K562 (cell line): Measurements from ENCODE around the gene KCNAB1. TPM values are rescaled to one million over a fixed set of nuclear protein-coding genes. Genes with fewer than 3 reads are reported as not detected.

Experiments used
- ATAC-seq: fragments of 200-7000 bp; cut with Tn5 transposase; 3 replicates; pipeline ENCODE4 v1.9.1; 2020; ENCODE audit warnings: moderate library complexity
- BruUV-seq: library from RNA; stranded (reverse); fragments of 400-500 nt; replicated peaks from 2 replicates; lab custom pipeline; 2021; lab: Mats Ljungman, UMichigan
- CTCF ChIA-PET: fragments of 300-600 bp; formaldehyde crosslinking; extraction: SDS; loops from one replicate; lab custom pipeline; 2021; ENCODE audit warnings: low intra/inter-chr PET ratio; lab: Yijun Ruan, JAX
- POLR2A ChIA-PET: fragments of 300-600, 350-650 bp; sonication (Branson Sonifier 250); formaldehyde crosslinking; extraction: SDS; loops from one replicate; lab custom pipeline; 2021; ENCODE audit warnings: antibody characterized with exemption, inconsistent platforms; lab: Yijun Ruan, JAX
- DNase-seq, 4 experiments: peaks; one replicate each; pipeline versions ENCODE4 v3.0.0 to v3.0.0-alpha.2; 2011 to 2018; ENCODE audit warnings: low spot score in 3 of 4, mixed read lengths in 3 of 4; ENCODE audit errors: extremely low read depth in 1 of 4
- FAIRE-seq: peaks from 2 replicates; lab custom pipeline; 2011; peaks lifted over from hg19 to GRCh38; lab: Jason Lieb, UNC
- H2AFZ ChIP-seq: 2 replicates; pipeline ENCODE4 v1.6.0; 2011; ENCODE audit warnings: low read depth, low read length, control low read depth, inconsistent platforms
- H3K27ac ChIP-seq: fragments of 200-600 bp; 3 replicates; pipeline ENCODE4 v1.8.0; 2011; ENCODE audit warnings: low read depth, mild to moderate bottlenecking, control low read depth, inconsistent platforms, low read length, moderate library complexity, mixed read lengths; ENCODE audit errors: extremely low read depth
- H3K27me3 ChIP-seq, 2 experiments: fragments of 300-600 bp in 1 of 2; 2 replicates in 1 of 2; 3 replicates in 1 of 2; pipeline versions ENCODE4 v1.6.0 to v1.8.0; 2011; ENCODE audit warnings: inconsistent platforms in 2 of 2, low read length in 2 of 2, mild to moderate bottlenecking in 1 of 2, mixed read lengths in 1 of 2, moderate library complexity in 1 of 2; ENCODE audit not compliant: control insufficient read depth in 2 of 2, insufficient read depth in 2 of 2
- H3K36me3 ChIP-seq: fragments of 300-600 bp; 3 replicates; pipeline ENCODE4 v1.8.0; 2011; ENCODE audit warnings: mild to moderate bottlenecking, low read length, inconsistent platforms; ENCODE audit not compliant: control insufficient read depth, insufficient read depth
- H3K4me1 ChIP-seq, 2 experiments: fragments of 200-600 bp in 1 of 2; replicated peaks in 1 of 2; 2 replicates in 1 of 2; 3 replicates in 1 of 2; pipeline versions ENCODE4 v1.5.1 to v1.8.0; 2011; ENCODE audit warnings: inconsistent platforms in 2 of 2, low read length in 2 of 2, mild to moderate bottlenecking in 1 of 2, mixed read lengths in 1 of 2, moderate library complexity in 1 of 2; ENCODE audit not compliant: control insufficient read depth in 2 of 2, insufficient read depth in 2 of 2
- H3K4me2 ChIP-seq: 2 replicates; pipeline ENCODE4 v1.6.1; 2011; ENCODE audit warnings: low read length, control low read depth, inconsistent platforms, mixed read lengths; ENCODE audit not compliant: insufficient read depth
- H3K4me3 ChIP-seq: fragments of 200-600 bp; sonication (generic), shearing (Covaris generic); 2 replicates; pipeline ENCODE4 v1.5.1; 2016; ENCODE audit warnings: control low read depth, inconsistent platforms
- H3K79me2 ChIP-seq: fragments of 200-600 bp; 3 replicates; pipeline ENCODE4 v1.8.0; 2011; ENCODE audit warnings: low read length, inconsistent platforms; ENCODE audit not compliant: control insufficient read depth, insufficient read depth
- H3K9ac ChIP-seq, 2 experiments: 2 replicates each; pipeline versions ENCODE4 v1.6.0 to v1.6.1; 2011; ENCODE audit warnings: low read depth in 2 of 2, low read length in 2 of 2, control low read depth in 1 of 2, inconsistent platforms in 1 of 2, mild to moderate bottlenecking in 1 of 2, mixed read lengths in 1 of 2; ENCODE audit not compliant: insufficient read depth in 1 of 2
- H3K9me1 ChIP-seq: one replicate; pipeline ENCODE4 v1.6.0; 2011; ENCODE audit warnings: inconsistent platforms, mild to moderate bottlenecking, low read length, moderate library complexity; ENCODE audit not compliant: control insufficient read depth, insufficient read depth
- H3K9me3 ChIP-seq: replicated peaks from 2 replicates; pipeline ENCODE4 v1.5.1; 2011; ENCODE audit warnings: low read depth, low read length, inconsistent platforms; ENCODE audit not compliant: control insufficient read depth, insufficient read depth
- H4K20me1 ChIP-seq: replicated peaks from 2 replicates; pipeline ENCODE4 v1.6.1; 2011; ENCODE audit warnings: low read length, inconsistent platforms, mixed read lengths; ENCODE audit not compliant: control insufficient read depth, insufficient read depth
- ATF7 ChIP-seq: fragments of 450-650 bp; IDR thresholded peaks from 2 replicates; pipeline ENCODE4 v1.7.1; 2014; ENCODE audit warnings: mild to moderate bottlenecking, moderate library complexity
- BRD9 ChIP-seq: fragments of 450-650 bp; IDR thresholded peaks from 2 replicates; pipeline ENCODE4 v1.6.1; 2018; ENCODE audit warnings: low read depth; ENCODE audit not compliant: partially characterized antibody
- ELK1 ChIP-seq: sonication (generic); formaldehyde crosslinking; IDR thresholded peaks from 2 replicates; pipeline ENCODE4 v1.8.1; 2022; ENCODE audit warnings: missing genetic modification reagents
- ERF ChIP-seq: fragments of 450-650 bp; formaldehyde crosslinking; IDR thresholded peaks from 2 replicates; pipeline ENCODE4 v1.4.0; 2020; ENCODE audit warnings: mild to moderate bottlenecking, mixed read lengths
- ETV5 ChIP-seq: sonication (generic); formaldehyde crosslinking; IDR thresholded peaks from 2 replicates; pipeline ENCODE4 v1.4.0; 2020; ENCODE audit warnings: low read depth, mild to moderate bottlenecking, missing genetic modification reagents
- FOXK2 ChIP-seq, 2 experiments: fragments of 450-650 bp; IDR thresholded peaks in 1 of 2; conservative IDR thresholded peaks in 1 of 2; 2 replicates each; pipeline ENCODE4 v1.6.1; 2016; ENCODE audit warnings: low read depth in 2 of 2, mild to moderate bottlenecking in 1 of 2
- GMEB1 ChIP-seq: fragments of 250-450 bp; sonication (Bioruptor Pico); IDR thresholded peaks from 2 replicates; pipeline ENCODE4 v1.4.0; 2020; ENCODE audit warnings: mild to moderate bottlenecking
- HES1 ChIP-seq: fragments of 450-650 bp; IDR thresholded peaks from 2 replicates; pipeline ENCODE4 v1.6.1; 2016; ENCODE audit warnings: low read depth, mild to moderate bottlenecking, moderate library complexity
- HMGN3 ChIP-seq: IDR thresholded peaks from 2 replicates; pipeline ENCODE4 v1.6.1; 2011; ENCODE audit warnings: borderline replicate concordance, low read depth, mild to moderate bottlenecking, mixed read lengths, low read length; ENCODE audit not compliant: insufficient read length; ENCODE audit errors: extremely low read depth
- NELFE ChIP-seq: IDR thresholded peaks from 2 replicates; pipeline ENCODE4 v1.6.1; 2011; ENCODE audit warnings: mild to moderate bottlenecking; ENCODE audit not compliant: insufficient read depth, insufficient read length
- PPARD ChIP-seq: fragments of 250-450 bp; sonication (Bioruptor Pico); IDR thresholded peaks from 2 replicates; pipeline ENCODE4 v1.8.0; 2022; ENCODE audit warnings: inconsistent platforms, mild to moderate bottlenecking, moderate library complexity
- RBFOX2 ChIP-seq: fragments of 200-400 bp; formaldehyde crosslinking; IDR thresholded peaks from 2 replicates; pipeline ENCODE4 v1.6.1; 2017; ENCODE audit warnings: low read depth, mild to moderate bottlenecking, low read length, moderate library complexity
- RBM39 ChIP-seq: fragments of 200-400 bp; formaldehyde crosslinking; optimal IDR thresholded peaks from 2 replicates; pipeline ENCODE3; 2018; ENCODE audit warnings: low read depth, low read length
- SRSF9 ChIP-seq: fragments of 200-400 bp; formaldehyde crosslinking; IDR thresholded peaks from 2 replicates; pipeline ENCODE4 v1.6.1; 2017; ENCODE audit warnings: low read depth, low read length, borderline replicate concordance
- ZNF778 ChIP-seq: fragments of 450-650 bp; formaldehyde crosslinking; IDR thresholded peaks from 2 replicates; pipeline ENCODE4 v1.4.0; 2020; ENCODE audit warnings: mild to moderate bottlenecking, moderate library complexity
- WGBS: fragments of 100-300 bp; shearing (Covaris generic); methylation state at CpG from one replicate; pipeline ENCODE4 v1.1.6; 2016; ENCODE audit warnings: low coverage, mixed read lengths; ENCODE audit not compliant: insufficient coverage; ENCODE audit errors: missing lambda C conversion rate; 5-methylcytosine and 5-hydroxymethylcytosine counted together
- in situ Hi-C: fragments of 300-500 bp; cut with MboI; formaldehyde crosslinking; loops from 4 replicates; pipeline ENCODE4 v1.15.0; 2018; ENCODE audit warnings: inconsistent platforms, mixed read lengths
- intact Hi-C: fragments of 100-400 bp; cut with micrococcal nuclease; formaldehyde crosslinking; loops from 2 replicates; pipeline ENCODE4 v1.14.2; 2022
- polyA plus RNA-seq, 8 experiments: library from polyadenylated mRNA; depleted of rRNA in 4 of 8; stranded (reverse) in 5 of 8; unstranded in 3 of 8; fragments of >200 nt; fragmentation: Nextera tagmentation in 2 of 8; fragmentation: Illumina TruSeq in 1 of 8; extraction: Ambion mirVana in 2 of 8; extraction: Trizol in 1 of 8; gene quantifications; 2 replicates each; pipeline versions ENCODE4 v1.2.1 to v1.2.3, GENCODE V29; 2011 to 2014; ENCODE audit warnings: inconsistent platforms in 1 of 8, missing spikeins in 1 of 8
- total RNA-seq, 7 experiments: library from RNA; depleted of rRNA in 6 of 7; stranded (reverse); fragments of >200 nt in 6 of 7; fragmentation: Illumina TruSeq in 2 of 7; extraction: Trizol in 2 of 7; gene quantifications; 2 replicates each; pipeline versions ENCODE4 v1.2.1 to v1.2.3, GENCODE V29; 2011 to 2021; ENCODE audit warnings: low replicate concordance in 1 of 7

The KCNAB1 gene
- total and polyA plus RNA-seq, 9 of the 15 experiments (the other 6 are each of a cell fraction or from before 2014, with no cell fraction given), result 0.14 to 1.2 (median 0.51) TPM

GRCh38 chr3:156271508-156271907 is 151.1 kb downstream of the KCNAB1 start (continued):
- TF ChIP-seq NELFE (no peak), ATF7 (peak; percentile 38; the same call in 1 of the 2 replicates), GMEB1 (CRISPR knock-in tag) (no peak)

DNA sequence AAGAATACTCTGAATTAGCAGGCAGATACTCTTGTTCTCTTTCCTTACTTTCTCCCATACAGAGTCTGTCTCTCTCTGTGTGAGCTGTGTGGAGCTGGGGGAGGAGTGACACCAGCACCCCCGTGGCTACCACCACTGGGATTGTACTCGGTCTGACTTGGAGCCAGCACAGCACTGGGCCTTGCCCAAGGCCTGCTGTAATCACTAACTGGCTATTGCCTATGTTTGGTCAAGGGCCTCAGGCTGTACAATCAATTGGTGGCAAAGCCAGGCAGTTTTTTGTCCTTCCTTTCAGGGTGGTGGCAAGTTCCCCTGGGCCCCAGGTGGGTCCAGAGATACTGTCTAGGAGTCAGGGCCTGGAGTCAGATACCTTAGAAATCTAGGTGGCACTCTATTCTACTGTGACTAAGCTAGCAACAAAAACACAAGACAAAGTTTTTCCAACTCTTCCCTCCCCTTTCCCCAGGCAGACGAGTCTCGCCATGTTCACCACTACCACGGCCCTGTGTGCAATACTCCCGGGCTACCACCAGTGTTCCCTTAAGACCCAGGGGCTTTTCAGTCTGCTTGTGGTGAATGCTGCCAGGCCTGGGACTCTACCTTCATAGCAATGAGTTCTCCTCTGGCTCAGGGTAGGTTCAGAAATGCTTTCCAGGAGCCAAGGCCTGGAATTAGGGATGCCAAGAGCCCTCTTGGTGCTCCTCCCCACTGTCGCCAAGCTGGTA is 151.8 kb downstream of the KCNAB1 start:
- intact Hi-C loops, result no loop called here
- H2AFZ ChIP-seq, result no peak overlapping the region
- no peaks in the 10 kb centered on the region for H3K9me1 ChIP-seq
- H3K9ac ChIP-seq, result no peak overlapping the region
- H4K20me1 ChIP-seq, result no peaks in the 10 kb centered on the region
- H3K4me3 ChIP-seq, result no peak overlapping the region
- CTCF ChIA-PET, result no interaction called here
- DNase-seq (no peak), ATAC-seq (no peak), FAIRE-seq (no peak)
- H3K4me2 ChIP-seq, result no peak overlapping the region
- H3K79me2 ChIP-seq, result no peaks in the 10 kb centered on the region
- H3K27me3 ChIP-seq, result no peaks in the 10 kb centered on the region
- WGBS, result 3% methylated on average over 7 of the region's 7 CpGs
- BruUV-seq, result no TSS peak
- no peaks in the 10 kb centered on the region for H3K9me3 ChIP-seq
- no peak overlapping the region for H3K27ac ChIP-seq
- no peaks in the 10 kb centered on the region for H3K4me1 ChIP-seq
- POLR2A ChIA-PET, result no interaction called here
- H3K36me3 ChIP-seq, result no peaks in the 10 kb centered on the region
- in situ Hi-C loops, result no loop called here
- TF ChIP-seq RBFOX2, result no peak
- no peak for TF ChIP-seq BRD9
- no peak for TF ChIP-seq SRSF9
- no peak for TF ChIP-seq ETV5
- no peak for TF ChIP-seq RBM39
- TF ChIP-seq PPARD, result no peak
- TF ChIP-seq ELK1 (CRISPR knock-in tag), result no peak
- no peak for TF ChIP-seq HES1
- TF ChIP-seq ERF, result no peak
- no peak for TF ChIP-seq ZNF778 (CRISPR knock-in tag)
- no peak for TF ChIP-seq HMGN3
- no peak for TF ChIP-seq FOXK2 (conservative IDR thresholded peaks at IDR 0.05 in 1 of 2, IDR thresholded peaks at IDR 0.05 in 1 of 2; ENCODE audit: low read depth in 2 of 2)
